GM19328 (cell line): ENCODE data around the gene APOL2.
"Not testable (repeated sequence)": the region's sequence is repeated elsewhere in the genome, so short reads cannot be mapped to it uniquely, and the experiment has no call there.

Source experiments
- ATAC-seq: cut with Tn5 transposase; IDR thresholded peaks from one replicate; pipeline ENCODE4 v1.9.1; 2021; ENCODE audit warnings: mild to moderate bottlenecking, moderate library complexity; ENCODE audit not compliant: unreplicated experiment

APOL2 gene

GRCh38 chr22:36224245-36224644 is 15.1 kb downstream of the APOL2 start:
- no peak for ATAC-seq

- ATAC-seq, result no peak
Measured at GRCh38 chr22:36223504-36223903, 15.8 kb downstream of the APOL2 start.

GRCh38 chr22:36222887-36223450 is 16.4 kb downstream of the APOL2 start:
- ATAC-seq, result no peak

- no peak for ATAC-seq
Measured at GRCh38 chr22:36221799-36222751, 17.3 kb downstream of the APOL2 start.

- ATAC-seq, result no peak
Measured at GRCh38 chr22:36220451-36220921, 18.8 kb downstream of the APOL2 start.

GRCh38 chr22:36218648-36219193 is 20.6 kb downstream of the APOL2 start:
- no peak for ATAC-seq

- ATAC-seq, result no peak
Measured at GRCh38 chr22:36215981-36216380, 23.3 kb downstream of the APOL2 start.

- ATAC-seq, result no peak
Measured at GRCh38 chr22:36213586-36213985, 25.7 kb downstream of the APOL2 start.

- no peak for ATAC-seq
Measured at GRCh38 chr22:36212901-36213300, 26.4 kb downstream of the APOL2 start.

- ATAC-seq, result no peak
Measured at GRCh38 chr22:36211237-36211861, 28.0 kb downstream of the APOL2 start.

GRCh38 chr22:36210224-36210623 is 29.1 kb downstream of the APOL2 start:
- ATAC-seq, result no peak

GRCh38 chr22:36209488-36209908 is 29.8 kb downstream of the APOL2 start:
- ATAC-seq, result not testable (repeated sequence)

GRCh38 chr22:36208914-36209313 is 30.4 kb downstream of the APOL2 start:
- no peak for ATAC-seq

GRCh38 chr22:36208162-36208765 is 31.1 kb downstream of the APOL2 start:
- ATAC-seq, result no peak

GRCh38 chr22:36206255-36206654 is 33.1 kb downstream of the APOL2 start:
- no peak for ATAC-seq

- not testable (repeated sequence) for ATAC-seq
Measured at GRCh38 chr22:36205573-36205972, 33.8 kb downstream of the APOL2 start.

- ATAC-seq, result no peak
Measured at GRCh38 chr22:36204632-36205015, 34.7 kb downstream of the APOL2 start.

- no peak for ATAC-seq
Measured at GRCh38 chr22:36204001-36204631, 35.2 kb downstream of the APOL2 start.

- not testable (repeated sequence) for ATAC-seq
Measured at GRCh38 chr22:36203441-36203840, 35.9 kb downstream of the APOL2 start.

- ATAC-seq, result not testable (repeated sequence)
Measured at GRCh38 chr22:36202906-36203305, 36.4 kb downstream of the APOL2 start.
